Measurements from ENCODE around the gene ONECUT3. TPM values are rescaled to one million over a fixed set of nuclear protein-coding genes. Genes with fewer than 3 reads are reported as not detected.

The ONECUT3 gene
- polyA plus RNA-seq, 1 donor (not counting 4 experiments of a cell fraction or from before 2014, with no cell fraction given), result 0.01 TPM

- peaks cover 3% of the 10 kb centered on the region for H4K20me1 ChIP-seq (ENCODE audit: control insufficient read depth, extremely low read depth, insufficient read depth, low read length)
- TF ChIP-seq CTCF (optimal IDR thresholded peaks at IDR 0.05 in 1 of 3, IDR thresholded peaks at IDR 0.05 in 1 of 3, conservative IDR thresholded peaks at IDR 0.05 in 1 of 3; ENCODE audit: extremely low read depth in 1 of 3, insufficient read depth in 2 of 3, low read length in 3 of 3) (peak in 2 of 3 experiments; percentile 43 to 55), EZH2 (IDR thresholded peaks at IDR 0.05; ENCODE audit: low read length) (no peak)
- H3K9ac ChIP-seq (ENCODE audit: control insufficient read depth, extremely low read depth, insufficient read depth, low read length), result no peak overlapping the region
- no peaks in the 10 kb centered on the region for H3K79me2 ChIP-seq (ENCODE audit: control insufficient read depth, insufficient read depth, low read length)
- peaks cover 9% of the 10 kb centered on the region for H3K9me3 ChIP-seq (ENCODE audit: control insufficient read depth, low read depth, low read length)
- H3K27me3 ChIP-seq (ENCODE audit: control insufficient read depth, extremely low read depth, insufficient read depth, low read length), result peaks cover 53% of the 10 kb centered on the region
- DNase-seq (ENCODE audit: low read depth, low spot score), result no peak
- no peaks in the 10 kb centered on the region for H3K36me3 ChIP-seq (ENCODE audit: control insufficient read depth in 2 of 2, extremely low read depth in 1 of 2, insufficient read depth in 2 of 2, low read length in 2 of 2)
- H3K9me1 ChIP-seq (ENCODE audit: control insufficient read depth, extremely low read depth, insufficient read depth, low read length), result no peaks in the 10 kb centered on the region
- dilution Hi-C loops (cut with MboI; ENCODE audit: extremely low pct_ligation_motif_present, low sequenced_read_pairs), result no loop called here
- no peak overlapping the region for H3K27ac ChIP-seq (ENCODE audit: control insufficient read depth, insufficient read depth, low read length)
- no peak overlapping the region for H3K4me2 ChIP-seq (ENCODE audit: control insufficient read depth, extremely low read depth, insufficient read depth, low read depth, low read length)
- H2AFZ ChIP-seq (ENCODE audit: control insufficient read depth, low read length), result no peak overlapping the region
- peaks cover 13% of the 10 kb centered on the region for H3K4me1 ChIP-seq (ENCODE audit: control insufficient read depth, extremely low read depth, insufficient read depth, low read length)
- H3K4me3 ChIP-seq (ENCODE audit: control insufficient read depth in 2 of 3, extremely low read depth in 1 of 3, insufficient read depth in 2 of 3, low read depth in 1 of 3, low read length in 3 of 3), result no peak overlapping the region
- no peak for FAIRE-seq
Observed at GRCh38 chr19:1768248-1768647, 14.9 kb downstream of the ONECUT3 start.

GRCh38 chr19:1768918-1769644, 15.8 kb downstream of the ONECUT3 start:
- no peak overlapping the region for H3K4me3 ChIP-seq (ENCODE audit: control insufficient read depth in 2 of 3, extremely low read depth in 1 of 3, insufficient read depth in 2 of 3, low read depth in 1 of 3, low read length in 3 of 3)
- no peak overlapping the region for H3K27ac ChIP-seq (ENCODE audit: control insufficient read depth, insufficient read depth, low read length)
- H3K9me3 ChIP-seq (ENCODE audit: control insufficient read depth, low read depth, low read length), result peaks cover 9% of the 10 kb centered on the region
- peaks cover 21% of the 10 kb centered on the region for H3K4me1 ChIP-seq (ENCODE audit: control insufficient read depth, extremely low read depth, insufficient read depth, low read length)
- DNase-seq (ENCODE audit: low read depth, low spot score) (no peak), FAIRE-seq (no peak)
- H3K36me3 ChIP-seq (ENCODE audit: control insufficient read depth in 2 of 2, extremely low read depth in 1 of 2, insufficient read depth in 2 of 2, low read length in 2 of 2), result no peaks in the 10 kb centered on the region
- no peaks in the 10 kb centered on the region for H3K79me2 ChIP-seq (ENCODE audit: control insufficient read depth, insufficient read depth, low read length)
- H2AFZ ChIP-seq (ENCODE audit: control insufficient read depth, low read length), result no peak overlapping the region
- no peak overlapping the region for H3K4me2 ChIP-seq (ENCODE audit: control insufficient read depth, extremely low read depth, insufficient read depth, low read depth, low read length)
- H3K27me3 ChIP-seq (ENCODE audit: control insufficient read depth, extremely low read depth, insufficient read depth, low read length), result peaks cover 45% of the 10 kb centered on the region
- TF ChIP-seq EZH2 (IDR thresholded peaks at IDR 0.05; ENCODE audit: low read length), result no peak
- no peak for TF ChIP-seq CTCF (optimal IDR thresholded peaks at IDR 0.05 in 1 of 3, IDR thresholded peaks at IDR 0.05 in 1 of 3, conservative IDR thresholded peaks at IDR 0.05 in 1 of 3; ENCODE audit: extremely low read depth in 1 of 3, insufficient read depth in 2 of 3, low read length in 3 of 3)
- H3K9ac ChIP-seq (ENCODE audit: control insufficient read depth, extremely low read depth, insufficient read depth, low read length), result no peak overlapping the region
- dilution Hi-C loops (cut with MboI; ENCODE audit: extremely low pct_ligation_motif_present, low sequenced_read_pairs), result no loop called here
- H3K9me1 ChIP-seq (ENCODE audit: control insufficient read depth, extremely low read depth, insufficient read depth, low read length), result no peaks in the 10 kb centered on the region
- no peaks in the 10 kb centered on the region for H4K20me1 ChIP-seq (ENCODE audit: control insufficient read depth, extremely low read depth, insufficient read depth, low read length)

Measured in keratinocyte (primary cell).